ENCODE measurements around the gene NUP54.

GRCh38 chr4:76066546-76066945 is 81.7 kb downstream of the NUP54 start:
- no peak for TF ChIP-seq CTCF (conservative IDR thresholded peaks at IDR 0.05)
- TF ChIP-seq ZFX (IDR thresholded peaks at IDR 0.05), result no peak

Measured in C4-2B (cell line).